Naive thymus-derived CD4-positive, alpha-beta T cell (primary cell): ENCODE measurements around the gene TESMIN. TPM values are rescaled to one million over a fixed set of nuclear protein-coding genes. Genes with fewer than 3 reads are reported as not detected.

ENCODE experiments used
- ATAC-seq: fragments of 150-1000 bp; cut with Tn5 transposase; 2 replicates; pipeline ENCODE4 v1.10.0; 2021; ENCODE audit warnings: mild to moderate bottlenecking, moderate library complexity
- CTCF ChIA-PET: fragments of 350-600 bp; sonication (Branson Sonifier 250); formaldehyde crosslinking; loops from one replicate; lab custom pipeline; 2021; ENCODE audit warnings: antibody characterized with exemption; lab: Charles Lee
- POLR2A ChIA-PET: fragments of 350-600 bp; sonication (Branson Sonifier 250); formaldehyde crosslinking; loops from one replicate; lab custom pipeline; 2021; ENCODE audit warnings: antibody characterized with exemption, inconsistent platforms; lab: Charles Lee
- DNase-seq, 9 donors: peaks; one replicate each; pipeline versions ENCODE4 v3.0.0 to v3.0.0-alpha.2; 2020 to 2022; ENCODE audit warnings: mixed read lengths in 1 of 9
- H3K27ac ChIP-seq: one replicate; pipeline ENCODE4 v1.7.0; 2013; ENCODE audit warnings: mild to moderate bottlenecking, low read depth, low read length, moderate library complexity
- H3K27me3 ChIP-seq, 2 donors: one replicate each; pipeline ENCODE4 v1.7.0; 2013; ENCODE audit warnings: low read length in 2 of 2, mild to moderate bottlenecking in 2 of 2, moderate library complexity in 2 of 2; ENCODE audit not compliant: control insufficient read depth in 2 of 2, insufficient read depth in 2 of 2
- H3K36me3 ChIP-seq, 3 experiments: 1 replicate in 2 of 3; 2 replicates in 1 of 3; pipeline ENCODE4 v1.7.0; 2013; ENCODE audit warnings: low read length in 3 of 3, mild to moderate bottlenecking in 3 of 3, moderate library complexity in 1 of 3; ENCODE audit not compliant: insufficient read depth in 3 of 3, control insufficient read depth in 2 of 3
- H3K4me1 ChIP-seq, 2 donors: one replicate each; pipeline ENCODE4 v1.7.0; 2013; ENCODE audit warnings: low read length in 2 of 2, mild to moderate bottlenecking in 2 of 2, moderate library complexity in 1 of 2; ENCODE audit not compliant: control insufficient read depth in 2 of 2, insufficient read depth in 2 of 2
- H3K4me3 ChIP-seq: 2 replicates; pipeline ENCODE4 v1.7.0; 2013; ENCODE audit warnings: mild to moderate bottlenecking, low read length
- H3K9me3 ChIP-seq, 3 experiments: 1 replicate in 2 of 3; 2 replicates in 1 of 3; pipeline ENCODE4 v1.7.0; 2013; ENCODE audit warnings: low read length in 3 of 3; ENCODE audit not compliant: control insufficient read depth in 2 of 3
- H3K27ac Mint-ChIP-seq, 9 donors: one replicate each; pipeline ENCODE4 v1.8.0; 2020 to 2022; ENCODE audit warnings: mixed read lengths in 9 of 9, mild to moderate bottlenecking in 8 of 9, moderate library complexity in 5 of 9, inconsistent platforms in 2 of 9
- H3K27me3 Mint-ChIP-seq, 5 donors: one replicate each; pipeline ENCODE4 v1.8.0; 2021 to 2022; ENCODE audit warnings: mixed read lengths in 5 of 5, mild to moderate bottlenecking in 1 of 5
- H3K36me3 Mint-ChIP-seq, 5 donors: one replicate each; pipeline ENCODE4 v1.8.0; 2020 to 2022; ENCODE audit warnings: mixed read lengths in 5 of 5, mild to moderate bottlenecking in 3 of 5, inconsistent platforms in 1 of 5
- H3K4me1 Mint-ChIP-seq, 7 donors: one replicate each; pipeline ENCODE4 v1.8.0; 2020 to 2022; ENCODE audit warnings: mixed read lengths in 7 of 7, mild to moderate bottlenecking in 3 of 7, inconsistent platforms in 1 of 7
- H3K4me3 Mint-ChIP-seq, 10 donors: one replicate each; pipeline ENCODE4 v1.8.0; 2020 to 2022; ENCODE audit warnings: mild to moderate bottlenecking in 10 of 10, mixed read lengths in 10 of 10, moderate library complexity in 6 of 10, inconsistent platforms in 2 of 10
- H3K9me3 Mint-ChIP-seq, 11 donors: one replicate each; pipeline ENCODE4 v1.8.0; 2020 to 2022; ENCODE audit warnings: mixed read lengths in 11 of 11, mild to moderate bottlenecking in 4 of 11, inconsistent platforms in 1 of 11, moderate library complexity in 1 of 11
- intact Hi-C, 2 donors: fragments of 100-400 bp; cut with micrococcal nuclease; formaldehyde crosslinking; loops; one replicate each; pipeline ENCODE4 v1.15.1; 2023
- polyA plus RNA-seq, 2 donors: library from polyadenylated mRNA; unstranded; fragments of 300-500 nt; fragmentation: Illumina TruSeq; gene quantifications; one replicate each; pipeline ENCODE4 v1.2.3, GENCODE V29; 2021
- total RNA-seq, 6 experiments: library from RNA in 5 of 6; stranded (reverse) in 5 of 6; gene quantifications; 1 replicate in 5 of 6; 2 replicates in 1 of 6; pipeline ENCODE4 v1.2.3 and lab custom pipeline; 2021 to 2026

TESMIN gene
- total and polyA plus RNA-seq, 7 experiments from 2014 or later, result 5.0 to 9.3 (median 6.6) TPM

DNA sequence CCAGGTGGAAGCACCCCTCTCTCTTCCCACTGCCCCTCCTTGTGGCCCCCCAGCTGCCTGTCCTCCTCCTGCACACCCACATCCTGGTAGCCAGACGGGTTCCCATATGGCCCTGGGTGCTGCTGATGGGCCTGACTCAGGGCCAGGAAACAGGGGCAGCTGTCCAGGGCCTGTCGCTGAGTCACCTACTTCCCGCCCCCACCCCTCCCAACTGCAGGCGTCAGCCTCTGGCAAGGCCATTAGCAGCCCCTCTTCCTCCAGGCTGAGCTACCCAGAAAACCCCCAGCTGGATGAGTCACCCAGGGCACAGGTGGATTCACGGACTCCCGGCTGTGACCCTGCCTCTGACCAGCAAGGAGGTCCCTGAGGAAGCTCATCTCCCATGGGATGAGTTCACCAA lies 73.9 kb downstream of the TESMIN start:
- ATAC-seq (no peak), DNase-seq (no peak)
- Mint-ChIP-seq H3K27ac (no peak overlapping the region), H3K4me1 (peaks cover 0 to 3% (median 0%) of the 10 kb centered on the region in 7 donors), H3K9me3 (peaks cover 0 to 8% (median 0%) of the 10 kb centered on the region in 11 donors), H3K27me3 (peaks cover 0 to 25% (median 5%) of the 10 kb centered on the region in 5 donors), H3K4me3 (no peak overlapping the region), H3K36me3 (peaks cover 0 to 7% (median 0%) of the 10 kb centered on the region in 5 donors)
- CTCF ChIA-PET, result no interaction called here
- no peaks in the 10 kb centered on the region for H3K27me3 ChIP-seq
- POLR2A ChIA-PET, result interaction anchor here (0.7 kb wide), 1 partner anchor 13 kb away, joined by 3 read pairs; no protein-coding TSS in a partner anchor
- H3K9me3 ChIP-seq, result no peaks in the 10 kb centered on the region
- H3K4me1 ChIP-seq, result no peaks in the 10 kb centered on the region
- intact Hi-C loops, result no loop called here
- no peaks in the 10 kb centered on the region for H3K36me3 ChIP-seq
- H3K4me3 ChIP-seq, result no peak overlapping the region
- no peak overlapping the region for H3K27ac ChIP-seq

DNA sequence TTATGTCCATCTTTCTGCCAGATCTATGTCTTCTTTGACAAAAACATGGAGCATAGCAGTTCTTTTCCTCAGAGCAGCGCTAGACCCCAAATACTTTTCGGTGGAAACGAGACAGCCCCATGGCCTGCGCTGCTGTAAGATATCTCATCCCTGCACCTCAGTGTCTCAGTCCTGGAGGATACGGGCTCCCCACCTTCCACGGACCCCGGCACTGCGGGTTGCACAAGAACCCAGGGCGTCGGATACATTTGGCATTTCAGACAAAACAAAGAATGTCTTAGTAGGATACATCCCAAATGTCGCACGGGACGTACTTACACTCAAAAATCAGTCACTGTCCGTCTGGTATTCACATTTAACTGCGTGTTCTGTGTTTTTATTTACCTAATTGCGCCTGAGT lies 76.9 kb downstream of the TESMIN start:
- Histone ChIP-seq H3K27me3 (no peaks in the 10 kb centered on the region), H3K4me1 (no peaks in the 10 kb centered on the region), H3K36me3 (no peaks in the 10 kb centered on the region), H3K4me3 (no peak overlapping the region), H3K27ac (no peak overlapping the region), H3K9me3 (no peaks in the 10 kb centered on the region)
- no peaks in the 10 kb centered on the region for H3K4me1 Mint-ChIP-seq
- no peak for ATAC-seq
- CTCF ChIA-PET, result no interaction called here
- no peak overlapping the region for H3K4me3 Mint-ChIP-seq
- intact Hi-C loops, result no loop called here
- peaks cover 0 to 8% (median 0%) of the 10 kb centered on the region in 11 donors for H3K9me3 Mint-ChIP-seq
- POLR2A ChIA-PET, result no interaction called here
- peaks cover 0 to 18% (median 0%) of the 10 kb centered on the region in 5 donors for H3K27me3 Mint-ChIP-seq
- H3K27ac Mint-ChIP-seq, result no peak overlapping the region
- H3K36me3 Mint-ChIP-seq, result peaks cover 0 to 7% (median 0%) of the 10 kb centered on the region in 5 donors
- no peak for DNase-seq

DNA sequence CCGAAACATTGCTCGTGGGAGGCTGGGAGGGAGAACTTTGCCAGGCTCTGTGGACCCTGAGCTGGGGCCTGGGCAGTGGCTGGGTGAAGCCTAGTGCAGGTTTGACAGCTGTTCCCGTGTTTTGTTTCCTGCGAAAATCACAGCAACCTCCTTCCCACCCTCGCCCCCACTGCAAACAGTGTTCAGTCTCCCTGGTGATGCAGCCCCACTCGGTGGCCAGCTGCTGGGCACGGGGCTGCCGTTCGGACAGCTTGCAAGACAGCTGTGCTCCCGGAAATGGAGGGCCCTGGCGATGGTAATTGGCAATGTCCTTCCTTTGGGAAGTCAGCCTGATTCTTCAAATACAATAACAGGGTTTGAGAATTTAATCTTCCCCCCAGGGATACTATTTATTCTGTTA lies 77.3 kb downstream of the TESMIN start:
- Mint-ChIP-seq H3K36me3 (peaks cover 0 to 7% (median 0%) of the 10 kb centered on the region in 5 donors), H3K27ac (no peak overlapping the region), H3K4me1 (no peaks in the 10 kb centered on the region), H3K9me3 (peaks cover 0 to 8% (median 0%) of the 10 kb centered on the region in 11 donors), H3K27me3 (peaks cover 0 to 18% (median 0%) of the 10 kb centered on the region in 5 donors), H3K4me3 (no peak overlapping the region)
- Histone ChIP-seq H3K9me3 (no peaks in the 10 kb centered on the region), H3K4me1 (no peaks in the 10 kb centered on the region), H3K4me3 (no peak overlapping the region), H3K27me3 (no peaks in the 10 kb centered on the region), H3K27ac (no peak overlapping the region), H3K36me3 (no peaks in the 10 kb centered on the region)
- intact Hi-C loops, result no loop called here
- CTCF ChIA-PET, result no interaction called here
- ATAC-seq, result no peak
- no peak for DNase-seq
- POLR2A ChIA-PET, result no interaction called here

DNA sequence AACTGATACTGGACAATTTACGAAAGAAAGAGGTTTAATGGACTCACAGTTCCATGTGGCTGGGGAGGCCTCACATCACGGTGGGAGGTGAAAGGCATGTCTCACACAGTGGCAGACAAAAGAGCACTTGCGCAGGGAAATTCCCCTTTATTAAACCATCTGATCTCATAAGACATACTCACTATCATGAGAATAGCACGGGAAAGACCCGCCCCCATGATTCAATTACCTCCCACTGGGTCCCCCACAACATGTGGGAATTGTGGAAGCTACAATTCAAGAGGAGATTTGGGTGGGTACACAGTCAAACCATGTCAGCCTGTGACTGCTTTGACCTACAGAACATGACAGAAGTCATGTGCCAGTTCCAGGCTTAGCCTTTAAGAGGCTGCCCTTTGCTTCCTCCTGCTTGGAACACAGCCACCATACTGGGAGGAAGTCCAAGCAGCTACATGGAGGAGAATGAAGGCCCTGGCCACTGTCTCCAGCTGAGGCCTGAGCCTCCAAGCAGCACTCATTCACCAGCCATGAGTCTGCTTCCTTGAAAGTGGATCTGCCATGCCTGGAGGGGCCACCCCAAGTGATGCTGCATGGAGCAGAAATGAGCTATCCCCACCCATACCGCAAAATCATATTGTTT lies 77.9 kb downstream of the TESMIN start:
- Mint-ChIP-seq H3K4me1 (no peaks in the 10 kb centered on the region), H3K27ac (no peak overlapping the region), H3K9me3 (peaks cover 0 to 8% (median 0%) of the 10 kb centered on the region in 11 donors), H3K36me3 (peaks cover 0 to 7% (median 0%) of the 10 kb centered on the region in 5 donors), H3K27me3 (peaks cover 0 to 18% (median 0%) of the 10 kb centered on the region in 5 donors), H3K4me3 (no peak overlapping the region)
- H3K4me3 ChIP-seq, result no peak overlapping the region
- intact Hi-C loops, result no loop called here
- POLR2A ChIA-PET, result no interaction called here
- no peaks in the 10 kb centered on the region for H3K4me1 ChIP-seq
- CTCF ChIA-PET, result no interaction called here
- no peaks in the 10 kb centered on the region for H3K36me3 ChIP-seq
- no peak for ATAC-seq
- no peaks in the 10 kb centered on the region for H3K27me3 ChIP-seq
- DNase-seq, result no peak
- no peak overlapping the region for H3K27ac ChIP-seq
- H3K9me3 ChIP-seq, result no peaks in the 10 kb centered on the region

DNA sequence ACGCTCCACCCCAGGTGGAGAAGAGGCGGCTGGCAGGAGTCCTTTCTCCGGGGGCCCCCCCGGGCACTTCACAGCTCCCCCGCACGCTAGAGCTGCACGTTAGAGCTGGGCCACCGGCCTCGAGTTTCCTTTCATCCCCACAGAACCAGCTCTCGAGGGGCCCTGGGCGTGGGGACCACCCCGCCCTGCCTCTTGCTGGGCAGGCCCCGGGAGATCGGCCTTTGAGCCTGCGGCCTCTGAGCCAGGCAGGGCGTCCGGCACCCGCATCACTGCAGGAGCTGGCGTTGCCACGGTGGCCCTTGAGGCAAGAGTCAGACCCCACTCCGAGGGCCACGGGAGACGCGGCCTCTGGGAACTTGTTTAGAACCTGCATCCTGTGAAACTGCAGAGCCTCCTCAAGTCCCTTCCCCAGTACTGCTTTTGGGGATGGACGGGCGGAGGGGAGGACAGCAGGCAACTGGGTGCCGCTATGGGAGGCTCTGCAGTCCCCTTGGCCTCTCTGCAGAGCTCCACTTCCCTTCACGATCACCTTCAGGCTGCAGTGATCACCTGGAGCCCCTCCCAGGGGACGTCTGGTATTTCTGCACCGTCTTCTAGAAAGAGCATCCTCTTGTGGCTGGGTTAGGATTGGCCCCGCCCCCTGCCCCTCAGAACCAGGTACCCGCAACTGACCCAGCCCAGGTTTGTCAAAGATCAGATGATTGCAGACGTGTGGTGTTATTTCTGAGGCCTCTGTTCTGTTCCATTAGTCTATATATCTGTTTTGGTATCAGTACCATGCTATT lies 80.9 kb downstream of the TESMIN start:
- Histone ChIP-seq H3K4me1 (no peaks in the 10 kb centered on the region), H3K27me3 (no peaks in the 10 kb centered on the region), H3K4me3 (no peak overlapping the region), H3K36me3 (no peaks in the 10 kb centered on the region), H3K9me3 (no peaks in the 10 kb centered on the region), H3K27ac (no peak overlapping the region)
- intact Hi-C loops, result no loop called here
- Mint-ChIP-seq H3K27ac (no peak overlapping the region), H3K36me3 (peaks cover 0 to 7% (median 0%) of the 10 kb centered on the region in 5 donors), H3K27me3 (peaks cover 0 to 13% (median 0%) of the 10 kb centered on the region in 5 donors), H3K9me3 (peaks cover 0 to 8% (median 0%) of the 10 kb centered on the region in 11 donors), H3K4me3 (no peak overlapping the region), H3K4me1 (no peaks in the 10 kb centered on the region)
- POLR2A ChIA-PET, result no interaction called here
- CTCF ChIA-PET, result interaction anchor here (0.7 kb wide), 1 partner anchor 37 kb away, joined by 3 read pairs; no protein-coding TSS in a partner anchor
- ATAC-seq (no peak), DNase-seq (no peak)

DNA sequence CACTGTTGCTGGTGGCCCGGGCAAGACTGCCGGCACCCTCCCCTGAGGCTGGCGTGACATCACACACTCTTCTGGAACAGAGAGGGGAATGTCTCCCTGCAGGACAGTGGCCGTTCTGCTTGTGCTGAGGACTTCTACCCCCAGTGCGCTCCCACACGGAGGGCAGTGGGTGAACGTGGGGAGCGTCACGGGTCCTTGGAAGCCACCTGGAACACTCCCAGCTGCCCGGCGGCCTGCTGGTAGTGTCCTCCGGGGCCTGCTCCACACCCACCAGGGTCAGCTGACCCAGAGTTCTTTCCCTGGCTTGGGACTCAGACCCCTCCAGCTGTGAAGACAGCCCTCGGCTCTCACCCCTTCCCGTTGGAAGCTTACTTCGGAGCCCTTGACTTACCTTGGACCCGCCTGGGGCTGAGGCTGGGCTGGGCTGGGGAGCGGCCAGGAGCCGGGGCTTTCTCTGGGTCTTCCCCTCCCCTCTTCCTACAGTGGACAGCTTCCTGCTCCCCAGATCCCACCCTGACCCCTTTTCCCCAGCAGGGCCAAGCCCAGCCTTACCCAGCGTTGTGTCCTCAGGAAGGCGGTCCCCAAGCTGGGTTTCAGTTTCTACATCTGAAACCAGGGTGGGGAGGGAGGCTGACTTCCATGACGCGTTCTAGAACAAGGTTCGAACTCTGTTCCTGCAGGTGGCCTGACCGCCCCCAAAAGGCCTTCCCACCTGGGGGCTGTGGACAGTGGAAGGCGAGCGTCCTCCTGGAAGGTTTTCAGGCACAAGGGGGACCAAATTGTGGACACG lies 81.8 kb downstream of the TESMIN start:
- no peak for DNase-seq
- no peak overlapping the region for H3K4me3 Mint-ChIP-seq
- peaks cover 0 to 6% (median 0%) of the 10 kb centered on the region in 5 donors for H3K36me3 Mint-ChIP-seq

More for the DNA sequence above, 81.8 kb downstream of the TESMIN start:
- Histone ChIP-seq H3K4me3 (no peak overlapping the region), H3K9me3 (no peaks in the 10 kb centered on the region), H3K4me1 (no peaks in the 10 kb centered on the region), H3K27ac (no peak overlapping the region), H3K27me3 (no peaks in the 10 kb centered on the region), H3K36me3 (no peaks in the 10 kb centered on the region)
- ATAC-seq, result no peak
- H3K27ac Mint-ChIP-seq, result no peak overlapping the region
- ChIA-PET CTCF (no interaction called here), POLR2A (no interaction called here)
- intact Hi-C loops, result no loop called here
- H3K27me3 Mint-ChIP-seq, result peaks cover 0 to 14% (median 0%) of the 10 kb centered on the region in 5 donors
- peaks cover 0 to 8% (median 0%) of the 10 kb centered on the region in 11 donors for H3K9me3 Mint-ChIP-seq
- H3K4me1 Mint-ChIP-seq, result no peaks in the 10 kb centered on the region
